Body of pancreas (tissue), 4 donors: ENCODE measurements around the gene ANAPC1.
"Not testable (repeated sequence)": the region's sequence is repeated elsewhere in the genome, so short reads cannot be mapped to it uniquely, and the experiment has no call there.

ENCODE experiments used
- POLR2A ChIP-seq, 3 donors: fragments of 450-650 bp; IDR thresholded peaks; one replicate each; pipeline ENCODE4 v1.6.1; 2016; ENCODE audit warnings: antibody characterized with exemption in 3 of 3, mild to moderate bottlenecking in 2 of 3
- TF ChIP-seq, protein P1 (sequence below), 7 experiments: fragments of 450-650 bp in 4 of 7; fragments of 200-600 bp in 3 of 7; sonication (generic) in 3 of 7; IDR thresholded peaks; one replicate each; pipeline ENCODE4 v1.5.1; 2016 to 2019; ENCODE audit warnings: antibody characterized with exemption in 7 of 7

DNA sequence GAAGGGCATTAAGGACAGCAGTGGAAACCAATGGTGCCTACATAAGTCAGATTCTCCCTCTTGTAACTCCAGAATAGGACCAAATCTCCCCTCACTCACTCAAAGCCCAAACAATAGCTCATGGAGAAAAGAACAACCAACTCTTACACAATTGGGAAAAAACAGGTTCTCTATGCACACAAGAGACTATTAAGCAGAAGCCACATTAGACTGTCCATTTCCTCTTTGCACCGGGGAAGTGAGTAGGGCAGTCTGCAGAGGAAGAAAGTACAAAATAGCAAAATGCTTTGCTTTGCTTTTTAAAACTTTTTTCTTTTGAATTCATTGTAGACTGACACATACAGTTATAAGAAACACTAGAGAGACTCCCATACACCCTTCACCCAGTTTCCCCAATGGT is 133.4 kb downstream of the ANAPC1 start:
- not testable (repeated sequence) for TF ChIP-seq POLR2A (IDR thresholded peaks at IDR 0.05)
- TF ChIP-seq, protein P1, sequence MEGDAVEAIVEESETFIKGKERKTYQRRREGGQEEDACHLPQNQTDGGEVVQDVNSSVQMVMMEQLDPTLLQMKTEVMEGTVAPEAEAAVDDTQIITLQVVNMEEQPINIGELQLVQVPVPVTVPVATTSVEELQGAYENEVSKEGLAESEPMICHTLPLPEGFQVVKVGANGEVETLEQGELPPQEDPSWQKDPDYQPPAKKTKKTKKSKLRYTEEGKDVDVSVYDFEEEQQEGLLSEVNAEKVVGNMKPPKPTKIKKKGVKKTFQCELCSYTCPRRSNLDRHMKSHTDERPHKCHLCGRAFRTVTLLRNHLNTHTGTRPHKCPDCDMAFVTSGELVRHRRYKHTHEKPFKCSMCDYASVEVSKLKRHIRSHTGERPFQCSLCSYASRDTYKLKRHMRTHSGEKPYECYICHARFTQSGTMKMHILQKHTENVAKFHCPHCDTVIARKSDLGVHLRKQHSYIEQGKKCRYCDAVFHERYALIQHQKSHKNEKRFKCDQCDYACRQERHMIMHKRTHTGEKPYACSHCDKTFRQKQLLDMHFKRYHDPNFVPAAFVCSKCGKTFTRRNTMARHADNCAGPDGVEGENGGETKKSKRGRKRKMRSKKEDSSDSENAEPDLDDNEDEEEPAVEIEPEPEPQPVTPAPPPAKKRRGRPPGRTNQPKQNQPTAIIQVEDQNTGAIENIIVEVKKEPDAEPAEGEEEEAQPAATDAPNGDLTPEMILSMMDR (IDR thresholded peaks at IDR 0.05) = not testable (repeated sequence)
